ENCODE measurements around the gene ISLR2. TPM values are rescaled to one million over a fixed set of nuclear protein-coding genes. Genes with fewer than 3 reads are reported as not detected.
"Not testable (repeated sequence)": the region's sequence is repeated elsewhere in the genome, so short reads cannot be mapped to it uniquely, and the experiment has no call there.

ISLR2 gene
- total RNA-seq, 1 experiment from 2014 or later, result 0.05 TPM

GRCh38 chr15:74094567-74094966, 35.8 kb upstream of the ISLR2 start:
- H3K27ac ChIP-seq (ENCODE audit: low read depth, low read length); H3K9me2 ChIP-seq (ENCODE audit: insufficient read depth); H4K20me1 ChIP-seq (ENCODE audit: insufficient read depth); H3K4me3 ChIP-seq (replicated peaks in 1 of 2; ENCODE audit: low read depth in 1 of 2, low read length in 2 of 2); BruUV-seq (replicated peaks); H3K9me3 ChIP-seq (ENCODE audit: control insufficient read depth in 1 of 2, insufficient read depth in 1 of 2, low read depth in 1 of 2, low read length in 2 of 2); H3K79me2 ChIP-seq (ENCODE audit: insufficient read depth, low read length); H3K4me2 ChIP-seq (ENCODE audit: low read length); intact Hi-C loops (cut with micrococcal nuclease); H3K4me1 ChIP-seq (ENCODE audit: control insufficient read depth in 1 of 2, insufficient read depth in 2 of 2, low read length in 2 of 2); H2AFZ ChIP-seq (ENCODE audit: low read depth, low read length, poor library complexity, severe bottlenecking); H3K27me3 ChIP-seq (ENCODE audit: insufficient read depth, low read length); POLR2A ChIA-PET; DNase-seq (ENCODE audit: low read depth, low spot score); H3K36me3 ChIP-seq (ENCODE audit: control insufficient read depth in 1 of 2, insufficient read depth in 2 of 2, low read length in 2 of 2); ATAC-seq; H3K9ac ChIP-seq (ENCODE audit: low read length); RAD21 ChIA-PET (ENCODE audit: low non-redundant PET in 1 of 2, low total read pairs in 2 of 2, uncharacterized antibody in 2 of 2, unreplicated experiment in 2 of 2); CTCF ChIA-PET: not testable (repeated sequence)

- H3K9ac ChIP-seq (ENCODE audit: low read length); DNase-seq (ENCODE audit: low read depth, low spot score); H3K4me1 ChIP-seq (ENCODE audit: control insufficient read depth in 1 of 2, insufficient read depth in 2 of 2, low read length in 2 of 2); H4K20me1 ChIP-seq (ENCODE audit: insufficient read depth); POLR2A ChIA-PET; intact Hi-C loops (cut with micrococcal nuclease); CTCF ChIA-PET; H3K27ac ChIP-seq (ENCODE audit: low read depth, low read length); H3K9me3 ChIP-seq (ENCODE audit: control insufficient read depth in 1 of 2, insufficient read depth in 1 of 2, low read depth in 1 of 2, low read length in 2 of 2); H3K79me2 ChIP-seq (ENCODE audit: insufficient read depth, low read length); RAD21 ChIA-PET (ENCODE audit: low non-redundant PET in 1 of 2, low total read pairs in 2 of 2, uncharacterized antibody in 2 of 2, unreplicated experiment in 2 of 2); H3K9me2 ChIP-seq (ENCODE audit: insufficient read depth); BruUV-seq (replicated peaks); H3K4me2 ChIP-seq (ENCODE audit: low read length); H3K36me3 ChIP-seq (ENCODE audit: control insufficient read depth in 1 of 2, insufficient read depth in 2 of 2, low read length in 2 of 2); H3K4me3 ChIP-seq (replicated peaks in 1 of 2; ENCODE audit: low read depth in 1 of 2, low read length in 2 of 2); H2AFZ ChIP-seq (ENCODE audit: low read depth, low read length, poor library complexity, severe bottlenecking); H3K27me3 ChIP-seq (ENCODE audit: insufficient read depth, low read length); ATAC-seq: not testable (repeated sequence)
Measured at GRCh38 chr15:74095610-74096009, 34.8 kb upstream of the ISLR2 start.

- H3K4me3 ChIP-seq (replicated peaks in 1 of 2; ENCODE audit: low read depth in 1 of 2, low read length in 2 of 2); ATAC-seq; H3K4me1 ChIP-seq (ENCODE audit: control insufficient read depth in 1 of 2, insufficient read depth in 2 of 2, low read length in 2 of 2); RAD21 ChIA-PET (ENCODE audit: low non-redundant PET in 1 of 2, low total read pairs in 2 of 2, uncharacterized antibody in 2 of 2, unreplicated experiment in 2 of 2); H4K20me1 ChIP-seq (ENCODE audit: insufficient read depth); CTCF ChIA-PET; H3K27me3 ChIP-seq (ENCODE audit: insufficient read depth, low read length); POLR2A ChIA-PET; H3K9me3 ChIP-seq (ENCODE audit: control insufficient read depth in 1 of 2, insufficient read depth in 1 of 2, low read depth in 1 of 2, low read length in 2 of 2); DNase-seq (ENCODE audit: low read depth, low spot score); H3K27ac ChIP-seq (ENCODE audit: low read depth, low read length); H3K9ac ChIP-seq (ENCODE audit: low read length); H3K36me3 ChIP-seq (ENCODE audit: control insufficient read depth in 1 of 2, insufficient read depth in 2 of 2, low read length in 2 of 2); H3K79me2 ChIP-seq (ENCODE audit: insufficient read depth, low read length); H3K4me2 ChIP-seq (ENCODE audit: low read length); H3K9me2 ChIP-seq (ENCODE audit: insufficient read depth); intact Hi-C loops (cut with micrococcal nuclease); BruUV-seq (replicated peaks); H2AFZ ChIP-seq (ENCODE audit: low read depth, low read length, poor library complexity, severe bottlenecking): not testable (repeated sequence)
Measured at GRCh38 chr15:74096753-74097474, 33.5 kb upstream of the ISLR2 start.
